PC-3 (cell line): ENCODE results near the gene HIBCH. TPM values are rescaled to one million over a fixed set of nuclear protein-coding genes. Genes with fewer than 3 reads are reported as not detected.
A peak's percentile ranks its signal among the peaks of the same experiment; 100 is the strongest.

Source experiments
- ATAC-seq: fragments of 200-7000 bp; cut with Tn5 transposase; 2 replicates; pipeline ENCODE4 v1.9.1; 2020; ENCODE audit warnings: mild to moderate bottlenecking, moderate library complexity
- BruUV-seq: library from RNA; stranded (reverse); fragments of 400-500 nt; replicated peaks from 2 replicates; lab custom pipeline; 2021; lab: Mats Ljungman, UMichigan
- CTCF ChIA-PET: fragments of 300-600 bp; sonication (Branson Sonifier 250); formaldehyde crosslinking; loops from one replicate; lab custom pipeline; 2022; ENCODE audit warnings: antibody characterized with exemption; lab: Charles Lee
- POLR2A ChIA-PET: fragments of 300-600 bp; sonication (Branson Sonifier 250); formaldehyde crosslinking; loops from one replicate; lab custom pipeline; 2022; ENCODE audit warnings: antibody characterized with exemption; ENCODE audit not compliant: unreplicated experiment; lab: Charles Lee
- DNase-seq: peaks from one replicate; pipeline ENCODE4 v3.0.0-alpha.2; 2015
- H2AFZ ChIP-seq: fragments of 300-600 bp; sonication (generic); 2 replicates; pipeline ENCODE4 v1.6.0; 2016; ENCODE audit warnings: antibody characterized with exemption, low read length
- H3F3A ChIP-seq: fragments of 300-600 bp; sonication (generic); one replicate; pipeline ENCODE4 v1.6.0; 2017; ENCODE audit warnings: antibody characterized with exemption, low read length, control low read depth, mild to moderate bottlenecking; ENCODE audit not compliant: unreplicated experiment
- H3K27ac ChIP-seq: fragments of 300-600 bp; sonication (generic); 2 replicates; pipeline ENCODE4 v1.5.1; 2016; ENCODE audit warnings: mild to moderate bottlenecking, low read length
- H3K27me3 ChIP-seq: fragments of 300-600 bp; sonication (generic); 2 replicates; pipeline ENCODE4 v1.6.1; 2016; ENCODE audit warnings: low read length, mixed read lengths
- H3K36me3 ChIP-seq: fragments of 300-600 bp; sonication (generic); 2 replicates; pipeline ENCODE4 v1.6.1; 2016; ENCODE audit warnings: low read depth, mixed run types, low read length, mixed read lengths
- H3K4me1 ChIP-seq: fragments of 300-600 bp; sonication (generic); 2 replicates; pipeline ENCODE4 v1.5.1; 2016; ENCODE audit warnings: low read length; ENCODE audit not compliant: insufficient read depth
- H3K4me2 ChIP-seq: fragments of 300-600 bp; sonication (generic); 2 replicates; pipeline ENCODE4 v1.6.0; 2016; ENCODE audit warnings: low read length
- H3K4me3 ChIP-seq: fragments of 300-600 bp; sonication (generic); 2 replicates; pipeline ENCODE4 v1.5.1; 2016; ENCODE audit warnings: mild to moderate bottlenecking, low read length, mixed read lengths
- H3K79me2 ChIP-seq: fragments of 300-600 bp; sonication (generic); 2 replicates; pipeline ENCODE4 v1.6.1; 2017; ENCODE audit warnings: low read length, mixed read lengths
- H3K9ac ChIP-seq: fragments of 300-600 bp; sonication (generic); 2 replicates; pipeline ENCODE4 v1.6.0; 2016; ENCODE audit warnings: mild to moderate bottlenecking, low read length
- H3K9me2 ChIP-seq: fragments of 300-600 bp; sonication (generic); replicated peaks from 2 replicates; pipeline ENCODE4 v1.6.1; 2016; ENCODE audit warnings: mixed run types, low read length, mixed read lengths
- H3K9me3 ChIP-seq: fragments of 300-600 bp; sonication (generic); 2 replicates; pipeline ENCODE4 v1.6.1; 2016; ENCODE audit warnings: low read length, mixed read lengths
- H4K20me1 ChIP-seq: fragments of 300-600 bp; sonication (generic); 2 replicates; pipeline ENCODE4 v1.6.1; 2016; ENCODE audit warnings: low read length, mixed read lengths
- EZH2 ChIP-seq: fragments of 300-600 bp; sonication (generic); IDR thresholded peaks from one replicate; pipeline ENCODE4 v1.6.1; 2017; ENCODE audit warnings: antibody characterized with exemption, mild to moderate bottlenecking, low read length; ENCODE audit not compliant: unreplicated experiment
- EZH2phosphoT487 ChIP-seq: fragments of 300-600 bp; sonication (generic); IDR thresholded peaks from 2 replicates; pipeline ENCODE4 v1.6.1; 2018; ENCODE audit warnings: mild to moderate bottlenecking, antibody characterized with exemption, low read length, borderline replicate concordance
- intact Hi-C: fragments of 100-400 bp; cut with micrococcal nuclease; formaldehyde crosslinking; loops from 2 replicates; pipeline ENCODE4 v1.9.0; 2023
- total RNA-seq: library from RNA; depleted of rRNA; stranded (reverse); fragments of >200 nt; gene quantifications from 2 replicates; pipeline ENCODE4 v1.2.3, GENCODE V29; 2014
- TF ChIP-seq, protein P1 (sequence below): fragments of 300-600 bp; sonication (generic); conservative IDR thresholded peaks from 2 replicates; pipeline ENCODE4 v1.5.1; 2017; ENCODE audit warnings: antibody characterized with exemption, low read depth, mild to moderate bottlenecking, low read length

HIBCH gene
- total RNA-seq, 1 experiment from 2014 or later: 12.0 TPM

DNA sequence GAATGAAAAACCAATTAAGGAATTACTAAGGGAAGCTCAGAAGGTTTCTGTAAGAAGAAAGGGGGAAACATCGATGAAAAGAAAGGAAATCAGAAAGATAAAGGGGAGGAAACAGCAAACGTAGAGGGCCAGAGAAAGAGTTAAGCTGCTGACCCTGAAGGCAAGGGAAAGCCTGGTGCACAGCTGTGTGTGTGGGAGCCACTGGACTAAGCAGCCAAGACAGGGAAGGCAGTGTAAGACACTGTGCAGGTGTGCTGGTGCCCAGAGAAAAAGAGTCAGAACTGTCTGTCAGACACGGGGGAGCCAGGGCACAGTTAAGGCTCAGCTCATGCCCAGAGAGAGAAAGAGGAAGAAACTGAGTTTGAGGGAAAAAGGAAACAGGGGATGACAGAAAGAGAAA, 104.0 kb downstream of the HIBCH start:
- H2AFZ ChIP-seq: no peak overlapping the region
- H3K9me2 ChIP-seq: no peaks in the 10 kb centered on the region
- no peaks in the 10 kb centered on the region for H3K79me2 ChIP-seq
- no peak for TF ChIP-seq EZH2
- TF ChIP-seq EZH2phosphoT487: no peak
- TF ChIP-seq, protein P1, sequence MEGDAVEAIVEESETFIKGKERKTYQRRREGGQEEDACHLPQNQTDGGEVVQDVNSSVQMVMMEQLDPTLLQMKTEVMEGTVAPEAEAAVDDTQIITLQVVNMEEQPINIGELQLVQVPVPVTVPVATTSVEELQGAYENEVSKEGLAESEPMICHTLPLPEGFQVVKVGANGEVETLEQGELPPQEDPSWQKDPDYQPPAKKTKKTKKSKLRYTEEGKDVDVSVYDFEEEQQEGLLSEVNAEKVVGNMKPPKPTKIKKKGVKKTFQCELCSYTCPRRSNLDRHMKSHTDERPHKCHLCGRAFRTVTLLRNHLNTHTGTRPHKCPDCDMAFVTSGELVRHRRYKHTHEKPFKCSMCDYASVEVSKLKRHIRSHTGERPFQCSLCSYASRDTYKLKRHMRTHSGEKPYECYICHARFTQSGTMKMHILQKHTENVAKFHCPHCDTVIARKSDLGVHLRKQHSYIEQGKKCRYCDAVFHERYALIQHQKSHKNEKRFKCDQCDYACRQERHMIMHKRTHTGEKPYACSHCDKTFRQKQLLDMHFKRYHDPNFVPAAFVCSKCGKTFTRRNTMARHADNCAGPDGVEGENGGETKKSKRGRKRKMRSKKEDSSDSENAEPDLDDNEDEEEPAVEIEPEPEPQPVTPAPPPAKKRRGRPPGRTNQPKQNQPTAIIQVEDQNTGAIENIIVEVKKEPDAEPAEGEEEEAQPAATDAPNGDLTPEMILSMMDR: no peak
- H3K4me3 ChIP-seq: no peak overlapping the region
- H3K9me3 ChIP-seq: no peaks in the 10 kb centered on the region
- POLR2A ChIA-PET: no interaction called here
- CTCF ChIA-PET: interaction anchor here (0.6 kb wide), 1 partner anchor 356 kb away, joined by 3 read pairs; no protein-coding TSS in a partner anchor
- no peaks in the 10 kb centered on the region for H3K27me3 ChIP-seq
- H3K36me3 ChIP-seq: no peaks in the 10 kb centered on the region; the same call in 1 of the 2 replicates
- no peak overlapping the region for H3K27ac ChIP-seq
- H3K4me1 ChIP-seq: no peaks in the 10 kb centered on the region
- no peak overlapping the region for H3K9ac ChIP-seq
- intact Hi-C loops: no loop called here
- no peak for DNase-seq
- no peak for ATAC-seq
- H3F3A ChIP-seq: no peaks in the 10 kb centered on the region
- no peaks in the 10 kb centered on the region for H4K20me1 ChIP-seq
- no peak overlapping the region for H3K4me2 ChIP-seq
- no TSS peak for BruUV-seq

DNA sequence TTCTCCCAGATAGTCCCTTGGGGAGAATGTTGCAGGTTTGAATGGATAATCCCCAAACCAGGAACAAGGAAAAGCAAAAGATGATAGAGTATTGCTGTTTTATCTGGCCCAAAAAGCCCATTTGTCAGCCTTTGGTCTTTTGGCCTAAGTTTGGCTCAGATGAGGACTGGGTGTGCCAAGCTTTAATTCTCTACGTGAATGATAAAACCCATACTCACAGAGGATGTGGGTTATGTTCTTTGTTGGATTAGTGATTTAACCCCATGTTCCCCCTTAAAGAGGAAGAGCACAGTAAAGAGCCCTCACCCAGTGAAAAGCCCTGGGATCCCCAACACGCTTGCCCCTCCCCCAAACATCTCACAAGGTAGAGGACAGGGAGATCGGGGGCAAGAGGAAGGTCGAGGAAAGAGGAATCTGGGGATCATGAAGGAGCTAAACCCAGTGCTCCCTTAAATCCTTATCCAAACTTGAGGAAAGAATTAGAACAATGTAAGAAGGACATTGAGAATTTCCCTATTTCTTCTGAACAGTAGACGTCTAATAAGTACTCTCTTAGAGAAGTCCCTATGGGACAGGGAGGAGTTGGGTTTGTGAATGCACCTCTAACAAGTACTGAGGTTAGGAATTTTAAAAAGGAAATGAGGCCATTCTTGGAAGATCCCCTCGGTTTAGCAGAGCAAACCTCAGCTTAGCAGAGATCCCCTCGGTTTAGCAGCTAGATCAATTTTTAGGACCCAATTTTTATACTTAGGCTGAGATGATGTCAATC, 105.0 kb downstream of the HIBCH start:
- no peaks in the 10 kb centered on the region for H4K20me1 ChIP-seq
- no peaks in the 10 kb centered on the region; the same call in 1 of the 2 replicates for H3K36me3 ChIP-seq
- H3K4me1 ChIP-seq: no peaks in the 10 kb centered on the region
- H3K27me3 ChIP-seq: no peaks in the 10 kb centered on the region
- H3K4me2 ChIP-seq: no peak overlapping the region
- no peaks in the 10 kb centered on the region for H3F3A ChIP-seq
- H3K79me2 ChIP-seq: no peaks in the 10 kb centered on the region
- H2AFZ ChIP-seq: no peak overlapping the region
- H3K9ac ChIP-seq: no peak overlapping the region
- no peak for TF ChIP-seq EZH2phosphoT487
- TF ChIP-seq, protein P1: no peak
- no peak overlapping the region for H3K27ac ChIP-seq
- no peaks in the 10 kb centered on the region for H3K9me2 ChIP-seq
- H3K4me3 ChIP-seq: no peak overlapping the region
- intact Hi-C loops: no loop called here
- no TSS peak for BruUV-seq
- ATAC-seq (0 out of 2 replicates have a peak, but pooled peaks have one; percentile 37), DNase-seq (no peak)
- ChIA-PET CTCF (no interaction called here), POLR2A (no interaction called here)
- H3K9me3 ChIP-seq: no peaks in the 10 kb centered on the region
